Panc1 (cell line): ENCODE measurements around the gene DRAM1. TPM values are rescaled to one million over a fixed set of nuclear protein-coding genes. Genes with fewer than 3 reads are reported as not detected.

ENCODE experiments used
- ATAC-seq: fragments of 200-7000 bp; cut with Tn5 transposase; 2 replicates; pipeline ENCODE4 v1.9.1; 2020; ENCODE audit warnings: mild to moderate bottlenecking, moderate library complexity
- BruUV-seq: library from RNA; stranded (reverse); fragments of 400-500 nt; replicated peaks from 2 replicates; lab custom pipeline; 2021; lab: Mats Ljungman, UMichigan
- CTCF ChIA-PET: fragments of 300-600 bp; sonication (Branson Sonifier 250); formaldehyde crosslinking; loops from one replicate; lab custom pipeline; 2022; ENCODE audit warnings: antibody characterized with exemption; lab: Charles Lee
- POLR2A ChIA-PET: fragments of 300-600 bp; sonication (Branson Sonifier 250); formaldehyde crosslinking; loops from one replicate; lab custom pipeline; 2022; ENCODE audit warnings: antibody characterized with exemption; lab: Charles Lee
- DNase-seq: peaks from one replicate; pipeline ENCODE4 v3.0.0-alpha.2; 2010; ENCODE audit warnings: low read depth, low spot score
- H3K27ac ChIP-seq: 2 replicates; pipeline ENCODE4 v1.5.1; 2011; ENCODE audit warnings: mild to moderate bottlenecking, low read length, inconsistent platforms
- H3K27me3 ChIP-seq: fragments of 200-500 bp; sonication (Bioruptor generic); 2 replicates; pipeline ENCODE4 v1.6.0; 2014; ENCODE audit warnings: low read length, inconsistent platforms; ENCODE audit not compliant: control insufficient read depth, insufficient read depth
- H3K36me3 ChIP-seq: fragments of 200-500 bp; sonication (Bioruptor generic); 2 replicates; pipeline ENCODE4 v1.5.1; 2014; ENCODE audit warnings: inconsistent platforms, mild to moderate bottlenecking, low read length, moderate library complexity; ENCODE audit not compliant: control insufficient read depth, insufficient read depth
- H3K4me1 ChIP-seq: 2 replicates; pipeline ENCODE4 v1.5.1; 2011; ENCODE audit warnings: inconsistent platforms, mild to moderate bottlenecking, low read length, moderate library complexity; ENCODE audit not compliant: control insufficient read depth, insufficient read depth
- H3K4me3 ChIP-seq, 2 experiments: 2 replicates each; pipeline ENCODE4 v1.5.1; 2011 to 2012; ENCODE audit warnings: low read depth in 2 of 2, low read length in 2 of 2, mild to moderate bottlenecking in 2 of 2, inconsistent platforms in 1 of 2, moderate library complexity in 1 of 2
- H3K9me3 ChIP-seq: fragments of 200-500 bp; sonication (Bioruptor generic); 2 replicates; pipeline ENCODE4 v1.5.1; 2014; ENCODE audit warnings: low read depth, mild to moderate bottlenecking, inconsistent platforms, low read length, moderate library complexity; ENCODE audit not compliant: control insufficient read depth, insufficient read depth
- CTCF ChIP-seq: fragments of 450-650 bp; IDR thresholded peaks from 2 replicates; pipeline ENCODE4 v1.5.1; 2017; ENCODE audit warnings: mild to moderate bottlenecking
- POLR2AphosphoS5 ChIP-seq: IDR thresholded peaks from 2 replicates; pipeline ENCODE4 v1.6.1; 2012; ENCODE audit warnings: mild to moderate bottlenecking, low read depth, low read length, moderate library complexity
- REST ChIP-seq, 2 experiments: IDR thresholded peaks; 2 replicates each; pipeline ENCODE4 v1.6.1; 2011 to 2012; ENCODE audit warnings: low read depth in 2 of 2, control low read depth in 1 of 2, low read length in 1 of 2, mild to moderate bottlenecking in 1 of 2, moderate library complexity in 1 of 2; ENCODE audit not compliant: insufficient read depth in 1 of 2
- SIN3A ChIP-seq: IDR thresholded peaks from 2 replicates; pipeline ENCODE4 v1.6.1; 2012; ENCODE audit warnings: low read depth, mild to moderate bottlenecking, low read length, moderate library complexity, borderline replicate concordance; ENCODE audit not compliant: insufficient read depth
- TCF7L2 ChIP-seq: IDR thresholded peaks from 2 replicates; pipeline ENCODE4 v1.6.1; 2011; ENCODE audit warnings: mild to moderate bottlenecking, low read depth, low read length, inconsistent platforms
- in situ Hi-C: cut with HindIII; loops from 2 replicates; pipeline ENCODE4 v1.10.0; 2016; ENCODE audit warnings: low sequenced_read_pairs, low pct_unique_long_range_greater_than_20kb
- intact Hi-C: fragments of 100-400 bp; cut with micrococcal nuclease; formaldehyde crosslinking; loops from one replicate; pipeline ENCODE4 v1.10.0; 2022; ENCODE audit not compliant: unreplicated experiment
- total RNA-seq: library from RNA; stranded (reverse); gene quantifications from one replicate; pipeline ENCODE4 v1.2.1, GENCODE V29; 2021; ENCODE audit not compliant: unreplicated experiment

DRAM1 gene
- total RNA-seq, 1 experiment from 2014 or later, result 19.2 TPM

GRCh38 chr12:101838628-101839323 lies 38.6 kb upstream of the DRAM1 start:
- TF ChIP-seq SIN3A, result no peak
- TF ChIP-seq REST (IDR thresholded peaks at IDR 0.05; ENCODE audit: insufficient read depth in 1 of 2, low read depth in 2 of 2, low read length in 1 of 2), result no peak
- TF ChIP-seq TCF7L2, result no peak
- no peak for TF ChIP-seq POLR2AphosphoS5
- TF ChIP-seq CTCF, result no peak
- no peak for ATAC-seq
- Histone ChIP-seq H3K27me3 (no peaks in the 10 kb centered on the region), H3K27ac (no peak overlapping the region), H3K36me3 (no peaks in the 10 kb centered on the region), H3K4me1 (no peaks in the 10 kb centered on the region), H3K9me3 (no peaks in the 10 kb centered on the region), H3K4me3 (no peak overlapping the region)
- BruUV-seq, result no TSS peak
- no peak for DNase-seq
- in situ Hi-C loops (no loop called here), intact Hi-C loops (no loop called here)
- CTCF ChIA-PET, result interaction anchor here (0.6 kb wide), 5 partner anchors 10 to 160 kb away, joined by 3 to 7 read pairs (median 5); no protein-coding TSS in a partner anchor
- POLR2A ChIA-PET, result interaction anchor here (0.6 kb wide), 1 partner anchor 15 kb away, joined by 3 read pairs; no protein-coding TSS in a partner anchor

GRCh38 chr12:101839324-101840283 lies 37.8 kb upstream of the DRAM1 start:
- intact Hi-C loops, result no loop called here
- BruUV-seq, result no TSS peak
- Histone ChIP-seq H3K9me3 (no peaks in the 10 kb centered on the region), H3K36me3 (no peaks in the 10 kb centered on the region), H3K27me3 (no peaks in the 10 kb centered on the region), H3K27ac (no peak overlapping the region), H3K4me3 (no peak overlapping the region), H3K4me1 (no peaks in the 10 kb centered on the region)
- DNase-seq (peak; percentile 57), ATAC-seq (peak; percentile 80; the same call in 1 of the 2 replicates)
- POLR2A ChIA-PET, result no interaction called here
- CTCF ChIA-PET, result interaction anchor here (0.6 to 1.6 kb wide), 4 partner anchors 47 to 80 kb away, joined by 3 to 5 read pairs (median 4); no protein-coding TSS in a partner anchor
- TF ChIP-seq SIN3A (no peak), REST (IDR thresholded peaks at IDR 0.05; ENCODE audit: insufficient read depth in 1 of 2, low read depth in 2 of 2, low read length in 1 of 2) (no peak), POLR2AphosphoS5 (no peak), CTCF (peak; percentile 94)
- in situ Hi-C loops, result no loop called here
